Suppressor macrophage treated with lipopolysaccharide for 1 hour (primary cell): ENCODE measurements around the gene NCOA5.
A peak's percentile ranks its signal among the peaks of the same experiment; 100 is the strongest.

Source experiments
- DNase-seq, 3 donors: peaks; one replicate each; pipeline ENCODE4 v3.0.0-alpha.2; 2020 to 2022

The NCOA5 gene

GRCh38 chr20:46013322-46013828 lies 76.4 kb downstream of the NCOA5 start:
- no peak for DNase-seq

- no peak for DNase-seq
Observed at GRCh38 chr20:46012921-46013320, 76.8 kb downstream of the NCOA5 start.

GRCh38 chr20:46011631-46012482 lies 77.9 kb downstream of the NCOA5 start:
- peak; percentile 99 to 100 (median 100) for DNase-seq
